Measurements from ENCODE around the gene ZNF281.

GRCh38 chr1:200435200-200435780 is 25.5 kb upstream of the ZNF281 start:
- TF ChIP-seq CTCF (IDR thresholded peaks at IDR 0.05): no peak
- TF ChIP-seq EZH2 (IDR thresholded peaks at IDR 0.05): no peak
- TF ChIP-seq EZH2phosphoT487 (IDR thresholded peaks at IDR 0.05): no peak
